ENCODE measurements around the gene ITGAL.

GRCh38 chr16:30472328-30472942, at the start of gene ITGAL:
- no peak for TF ChIP-seq CTCF (IDR thresholded peaks at IDR 0.05)
- no peak for TF ChIP-seq POLR2A (IDR thresholded peaks at IDR 0.05)
- no peak for TF ChIP-seq POLR2AphosphoS5 (IDR thresholded peaks at IDR 0.05)
- TF ChIP-seq EP300 (IDR thresholded peaks at IDR 0.05), result no peak

Measured in sigmoid colon (tissue), 4 donors.